ENCODE measurements around the gene SPPL2B.
"Not testable (repeated sequence)": the region's sequence is repeated elsewhere in the genome, so short reads cannot be mapped to it uniquely, and the experiment has no call there.

Gene SPPL2B

DNA sequence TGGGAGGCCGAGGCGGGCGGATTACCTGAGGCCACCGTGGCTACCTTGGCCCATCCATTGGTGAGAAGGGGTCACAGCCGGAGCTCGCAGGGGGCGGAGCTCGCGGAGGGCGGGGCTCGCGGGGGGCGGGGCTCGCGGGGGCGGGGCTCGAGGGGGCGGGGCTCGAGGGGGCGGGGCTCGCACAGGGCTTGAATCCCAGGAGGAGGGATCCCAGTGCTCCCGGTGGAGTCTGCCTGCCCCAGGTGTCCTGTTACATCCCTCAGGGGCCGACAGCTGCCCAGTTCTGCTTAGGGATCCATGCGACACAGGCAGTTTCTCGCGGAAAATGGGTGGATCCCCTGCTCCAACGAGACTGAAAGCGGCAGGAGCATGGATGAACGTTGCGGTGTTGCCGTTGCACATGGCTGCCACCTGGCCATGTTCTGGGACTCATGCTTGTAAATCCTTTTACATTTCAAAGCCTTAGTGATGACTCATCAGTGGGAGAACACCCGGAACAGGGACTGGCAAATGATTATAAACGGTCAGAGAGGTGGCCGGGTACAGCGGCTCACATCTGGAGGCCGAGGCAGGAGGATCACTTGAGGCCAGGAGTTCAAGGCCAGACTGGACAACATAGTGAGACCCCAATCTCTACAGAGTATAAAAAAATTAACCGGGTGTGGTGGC is 56.7 kb downstream of the SPPL2B start:
- no peak for DNase-seq

DNA sequence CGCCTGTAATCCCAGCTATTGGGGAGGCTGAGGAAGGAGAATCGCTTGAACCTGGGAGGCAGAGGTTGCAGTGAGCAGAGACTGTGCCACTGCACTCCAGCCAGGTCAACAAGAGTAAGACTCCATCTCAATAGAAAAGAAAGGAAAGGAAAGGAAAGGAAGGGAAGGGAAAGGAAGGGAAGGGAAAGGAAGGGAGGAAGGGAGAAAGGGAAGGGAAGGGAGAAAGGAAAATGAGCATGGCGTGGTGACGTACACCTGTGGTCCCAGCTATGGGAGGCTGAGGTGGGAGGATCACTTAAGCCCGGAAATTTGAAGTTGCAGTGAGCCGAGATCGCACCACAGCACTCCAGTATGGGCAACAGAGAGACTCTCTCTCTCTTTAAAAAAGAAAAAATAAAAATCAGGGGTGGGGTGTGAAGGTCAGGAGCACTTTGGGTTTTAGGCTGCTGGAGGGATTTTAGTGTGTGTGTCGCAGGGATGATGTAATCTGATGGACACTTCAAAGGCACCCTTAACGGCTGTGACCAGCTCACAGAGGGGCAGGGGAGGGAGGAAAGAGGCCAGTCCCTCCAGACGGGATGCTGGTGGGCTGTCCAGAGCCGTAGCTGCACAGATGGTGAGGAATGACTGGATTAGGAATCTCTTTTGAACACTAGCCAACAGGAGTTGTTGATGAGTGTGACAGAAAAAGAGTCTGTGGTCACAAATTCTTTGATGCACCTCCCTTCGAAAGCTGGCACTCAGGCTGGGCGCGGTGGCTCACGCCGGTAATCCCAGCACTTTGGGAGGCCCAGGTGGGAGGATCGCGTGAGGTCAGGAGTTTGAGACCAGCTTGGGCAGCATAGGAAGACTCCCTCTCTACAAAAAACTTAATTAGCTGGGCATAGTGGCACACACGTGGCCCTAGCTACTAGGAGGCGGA is 59.1 kb downstream of the SPPL2B start:
- no peak for DNase-seq

DNA sequence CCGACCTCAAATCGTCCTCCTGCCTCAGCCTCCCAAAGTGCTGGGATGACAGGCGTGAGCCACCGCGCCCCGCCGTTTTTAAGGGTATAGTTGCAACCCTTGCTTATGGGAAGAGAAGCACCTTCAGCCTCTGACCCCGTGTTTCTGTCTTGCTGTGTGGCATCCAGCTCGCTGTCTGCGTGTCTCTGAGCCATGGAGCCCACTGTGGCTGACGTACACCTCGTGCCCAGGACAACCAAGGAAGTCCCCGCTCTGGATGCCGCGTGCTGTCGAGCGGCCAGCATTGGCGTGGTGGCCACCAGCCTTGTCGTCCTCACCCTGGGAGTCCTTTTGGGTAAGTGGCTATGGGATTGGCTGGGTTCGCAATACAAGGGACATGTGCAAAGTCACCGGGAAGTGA is 61.1 kb downstream of the SPPL2B start:
- DNase-seq = no peak

DNA sequence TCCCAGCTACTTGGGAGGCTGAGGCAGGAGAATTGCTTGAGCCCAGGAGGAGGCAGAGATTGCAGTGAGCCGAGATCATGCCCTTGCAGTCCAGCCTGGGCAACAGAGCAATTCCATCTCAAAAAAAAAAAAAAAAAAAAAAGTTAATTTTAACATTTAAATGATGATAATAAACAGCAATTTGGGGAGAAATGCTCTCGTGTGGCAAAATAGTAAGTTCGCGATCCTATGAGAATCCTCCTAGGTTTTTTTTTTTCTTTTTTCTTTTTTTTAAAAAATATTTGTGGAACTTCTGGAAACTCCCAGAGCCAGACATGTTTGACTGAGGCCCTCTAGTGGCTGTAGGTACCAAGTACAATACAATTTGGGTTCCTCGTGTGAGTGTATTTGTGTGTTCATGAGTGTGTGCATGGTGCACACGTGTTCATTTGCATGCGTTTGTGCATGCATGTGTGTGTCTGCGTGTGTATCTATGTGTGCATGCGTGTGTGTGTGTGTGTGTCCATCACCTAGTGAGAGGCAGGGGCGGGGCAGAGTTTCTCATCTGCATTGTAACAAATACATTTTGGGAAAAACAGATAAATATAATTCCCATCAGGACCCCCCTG is 62.7 kb downstream of the SPPL2B start:
- DNase-seq = peak; percentile 50

DNA sequence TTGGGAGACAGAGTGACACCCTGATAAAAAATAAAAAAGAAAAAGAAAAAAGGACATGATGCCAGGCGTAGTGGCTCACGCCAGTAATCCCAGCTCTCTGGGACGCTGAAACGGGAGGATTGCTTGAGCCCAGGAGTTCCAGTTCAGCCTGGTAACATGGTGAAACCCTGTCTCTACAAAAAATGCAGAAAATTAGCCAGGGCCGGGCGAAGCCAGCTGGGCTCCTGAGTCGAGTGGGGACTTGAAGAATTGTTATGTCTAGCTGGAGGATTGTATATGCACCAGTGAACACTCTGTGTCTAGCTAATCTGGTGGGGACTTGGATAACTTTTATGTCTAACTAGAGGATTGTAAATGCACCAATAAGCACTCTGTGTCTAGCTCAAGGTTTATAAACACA is 63.9 kb downstream of the SPPL2B start:
- DNase-seq = no peak

DNA sequence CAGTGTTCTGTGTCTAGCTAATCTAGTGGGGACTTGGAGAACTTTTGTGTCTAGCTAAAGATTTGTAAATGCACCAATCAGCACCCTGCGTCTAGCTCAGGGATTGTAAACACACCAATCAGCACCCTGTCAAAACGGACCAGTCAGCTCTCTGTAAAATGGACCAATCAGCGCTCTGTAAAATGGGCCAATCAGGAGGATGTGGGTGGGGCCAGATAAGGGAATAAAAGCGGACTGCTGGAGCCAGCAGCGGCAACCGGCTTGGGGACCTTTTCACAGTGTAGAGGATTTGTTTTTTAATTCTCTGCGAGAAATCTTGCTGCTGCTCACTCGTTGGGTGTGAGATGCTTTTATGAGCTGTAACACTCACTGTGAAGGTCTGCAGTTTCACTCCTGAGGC is 64.4 kb downstream of the SPPL2B start:
- not testable (repeated sequence) for DNase-seq

DNA sequence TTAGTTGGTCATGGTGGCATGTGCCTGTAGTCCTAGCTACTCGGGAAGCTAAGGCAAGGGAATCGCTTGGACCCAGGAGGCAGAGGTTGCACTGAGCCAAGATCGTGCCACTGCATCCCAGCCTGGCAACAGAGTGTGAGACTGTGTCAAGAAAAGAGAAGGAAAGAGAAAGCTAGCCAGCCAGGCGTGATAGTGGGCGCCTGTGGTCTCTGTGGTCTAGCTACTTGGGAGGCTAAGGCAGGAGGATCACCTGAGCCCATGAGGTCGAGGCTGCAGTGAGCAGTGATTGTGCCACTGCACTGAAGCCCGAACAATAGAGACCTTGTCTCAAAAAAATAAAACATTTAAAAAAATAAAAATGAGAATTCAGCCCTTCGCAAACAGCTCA is 65.6 kb downstream of the SPPL2B start:
- DNase-seq = no peak

DNA sequence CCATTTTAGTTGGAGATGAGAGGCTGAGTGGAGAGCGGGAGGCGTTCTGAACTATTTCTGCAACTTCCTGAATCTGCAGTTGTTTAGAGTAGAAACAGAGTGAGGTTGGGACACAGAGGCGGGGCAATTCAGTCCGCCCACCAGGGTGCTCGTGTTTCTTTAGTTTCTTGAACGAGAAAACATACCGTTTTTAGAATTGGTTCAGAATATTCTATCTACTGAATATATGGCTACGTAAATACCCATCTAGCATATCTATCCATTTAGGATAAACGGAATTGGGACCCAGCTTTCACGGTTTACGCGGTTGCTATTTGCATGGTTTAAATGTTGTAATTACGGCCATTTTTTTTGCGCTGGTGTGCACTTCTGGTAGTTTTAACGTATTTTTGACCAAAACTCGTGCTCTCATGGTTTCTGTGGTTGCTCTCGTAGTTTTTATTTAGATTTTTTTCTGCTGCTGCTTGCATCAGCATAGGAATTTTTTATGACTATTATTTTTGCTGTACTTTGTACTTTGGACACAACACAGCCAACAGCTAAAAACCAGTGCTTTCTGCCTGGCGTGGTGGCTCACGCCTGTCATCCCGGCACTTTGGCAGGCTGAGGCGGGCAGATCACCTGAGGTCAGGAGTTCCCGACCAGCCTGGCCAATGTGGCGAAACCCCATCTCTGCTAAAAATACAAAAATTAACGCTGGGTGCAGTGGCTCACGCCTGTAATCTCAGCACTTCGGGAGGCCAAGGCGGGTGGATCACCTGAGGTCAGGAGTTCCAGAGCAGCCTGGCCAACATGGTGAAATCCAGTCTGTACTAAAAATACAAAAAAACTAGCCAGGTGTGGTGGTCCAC is 66.2 kb downstream of the SPPL2B start:
- DNase-seq = no peak

DNA sequence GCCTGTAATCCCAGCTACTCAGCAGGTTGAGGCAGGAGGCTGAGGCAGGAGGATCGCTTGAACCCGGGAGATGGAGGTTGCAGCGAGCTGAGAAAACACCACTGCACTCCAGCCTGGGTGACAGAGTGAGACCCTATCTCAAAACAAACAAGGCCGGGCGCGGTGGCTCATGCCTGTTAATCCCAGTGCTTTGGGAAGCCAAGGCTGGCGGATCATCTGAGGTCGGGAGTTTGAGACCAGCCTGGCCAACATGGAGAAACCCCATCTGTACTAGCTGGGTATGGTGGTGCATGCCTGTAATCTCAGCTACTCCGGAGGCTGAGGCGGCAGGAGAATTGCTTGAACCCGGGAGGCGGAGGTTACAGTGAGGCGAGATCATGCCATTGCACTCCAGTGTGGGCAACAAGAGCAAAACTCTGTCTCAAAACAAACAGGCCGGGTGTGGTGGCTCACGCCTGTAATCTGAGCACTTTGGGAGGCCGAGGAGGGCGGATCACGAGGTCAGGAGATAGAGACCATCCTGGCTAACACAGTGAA is 66.9 kb downstream of the SPPL2B start:
- not testable (repeated sequence) for DNase-seq

DNA sequence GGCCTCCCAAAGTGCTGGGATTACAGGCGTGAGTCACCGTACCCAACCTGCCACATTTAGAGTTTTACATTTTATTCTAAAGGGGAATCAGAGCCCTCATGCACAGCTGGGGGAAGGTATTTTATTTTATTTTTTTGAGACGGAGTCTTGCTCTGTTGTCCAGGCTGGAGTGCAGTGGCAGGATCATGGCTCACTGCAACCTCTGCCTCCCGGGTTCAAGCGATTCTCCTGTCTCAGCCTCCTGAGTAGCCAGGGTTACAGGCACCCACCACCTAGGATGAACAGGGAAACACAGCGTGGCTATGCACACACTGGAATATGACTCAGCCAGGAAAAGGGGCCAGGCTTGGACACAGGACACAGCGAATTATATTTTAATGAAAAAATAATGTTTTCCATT is 68.7 kb downstream of the SPPL2B start:
- DNase-seq = not testable (repeated sequence)

DNA sequence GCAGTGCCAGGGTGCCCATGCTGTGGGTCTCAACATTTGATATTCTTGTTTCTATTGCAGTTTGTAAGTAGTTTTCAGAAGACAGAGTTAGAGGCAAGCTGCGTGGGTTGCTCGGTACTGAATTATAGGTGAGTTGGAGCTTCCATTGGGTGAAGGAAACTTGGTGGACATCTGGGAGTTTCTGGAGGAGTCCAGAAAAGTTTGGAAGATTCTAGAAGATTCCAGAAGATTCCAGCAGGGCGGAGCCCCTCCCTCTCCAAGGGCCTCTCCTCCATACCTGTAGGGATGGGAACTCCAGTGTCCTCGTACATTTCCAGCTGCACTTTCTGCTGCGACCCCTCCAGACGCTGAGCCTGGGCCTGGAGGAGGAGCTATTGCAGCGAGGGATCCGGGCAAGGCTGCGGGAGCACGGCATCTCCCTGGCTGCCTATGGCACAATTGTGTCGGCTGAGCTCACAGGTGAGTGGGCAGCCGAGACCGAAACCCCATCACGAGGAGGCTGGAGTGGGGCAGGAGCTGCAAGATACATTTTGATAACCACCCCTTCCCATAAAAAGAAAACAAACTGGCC is 70.3 kb downstream of the SPPL2B start:
- DNase-seq = no peak

DNA sequence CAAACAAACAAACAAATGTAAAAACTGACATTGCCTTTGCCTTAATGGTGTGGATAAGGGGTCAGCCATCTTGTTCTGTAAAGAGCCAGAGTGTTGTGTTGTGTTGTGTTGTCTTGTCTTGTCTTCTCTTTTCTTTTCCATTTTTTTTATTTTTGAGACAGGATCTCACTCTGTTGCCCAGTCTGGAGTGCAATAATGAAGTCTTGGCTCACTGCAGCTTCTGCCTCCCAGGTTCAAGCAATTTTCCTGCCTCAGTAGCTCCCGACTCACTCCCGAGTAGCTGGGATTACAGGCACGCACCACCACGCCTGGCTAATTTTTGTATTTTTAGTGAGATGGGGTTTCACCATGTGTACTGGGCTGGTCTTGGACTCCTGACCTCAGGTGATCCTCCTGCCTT is 71.1 kb downstream of the SPPL2B start:
- DNase-seq = no peak

Measured in CD4-positive, alpha-beta T cell treated with Interferon gamma for 1 hour (primary cell).